Mesodermal cell (in vitro differentiated cells): ENCODE measurements around the gene OLA1.

Experiments
- H3K27ac ChIP-seq: 2 replicates; pipeline ENCODE4 v1.7.0; 2013; ENCODE audit warnings: mild to moderate bottlenecking, low read depth, low read length, moderate library complexity; ENCODE audit not compliant: severe bottlenecking
- H3K36me3 ChIP-seq: 2 replicates; pipeline ENCODE4 v1.7.1; 2013; ENCODE audit warnings: mild to moderate bottlenecking, low read length, moderate library complexity; ENCODE audit not compliant: control insufficient read depth, insufficient read depth
- H3K4me1 ChIP-seq: one replicate; pipeline ENCODE4 v1.7.1; 2013; ENCODE audit warnings: mild to moderate bottlenecking, low read length; ENCODE audit not compliant: insufficient read depth, control insufficient read depth, poor library complexity, severe bottlenecking
- H3K4me3 ChIP-seq: 2 replicates; pipeline ENCODE4 v1.7.0; 2013; ENCODE audit warnings: low read length, control low read depth, mild to moderate bottlenecking; ENCODE audit not compliant: insufficient read depth, poor library complexity, severe bottlenecking; ENCODE audit errors: extremely low read depth
- H3K9me3 ChIP-seq: 2 replicates; pipeline ENCODE4 v1.7.1; 2013; ENCODE audit warnings: mild to moderate bottlenecking, low read length, moderate library complexity; ENCODE audit not compliant: control insufficient read depth
- WGBS, 2 experiments: methylation state at CpG; one replicate each; pipeline ENCODE4 v1.1.5; 2013; ENCODE audit warnings: missing lambda C conversion rate in 2 of 2; ENCODE audit not compliant: insufficient coverage in 2 of 2; 5-methylcytosine and 5-hydroxymethylcytosine counted together

Gene OLA1

GRCh38 chr2:174158003-174158402 is 90.3 kb downstream of the OLA1 start:
- 38% methylated on average over 2 of the region's 3 CpGs; no CpG with 5 or more reads in 1 of the 2 experiments for WGBS, 2 experiments
- Histone ChIP-seq H3K4me1 (peaks cover 6% of the 10 kb centered on the region), H3K9me3 (no peaks in the 10 kb centered on the region), H3K36me3 (no peaks in the 10 kb centered on the region), H3K27ac (no peak overlapping the region), H3K4me3 (no peak overlapping the region)

DNA sequence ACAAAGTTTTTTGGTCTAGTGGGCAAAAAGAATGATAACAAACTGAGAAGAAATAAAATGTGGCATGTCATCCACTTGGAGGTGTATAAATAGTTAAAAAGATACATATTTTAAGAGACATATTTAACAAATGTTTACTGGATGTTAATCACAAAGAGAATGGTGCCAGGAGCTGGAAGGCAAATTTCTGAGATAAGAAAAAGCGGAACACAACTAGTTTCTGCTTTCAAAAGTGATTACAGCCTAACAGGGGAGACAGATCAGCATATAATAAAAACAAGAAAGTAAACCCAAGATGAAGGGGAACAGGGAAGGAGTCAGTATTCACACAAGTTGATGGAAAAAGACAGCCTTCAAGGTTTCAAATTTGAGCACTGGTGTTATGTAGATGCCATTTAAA is 91.3 kb downstream of the OLA1 start:
- WGBS, 2 experiments: no CpG with 5 or more reads among the region's 1 CpG
- no peak overlapping the region for H3K27ac ChIP-seq
- peaks cover 6% of the 10 kb centered on the region for H3K4me1 ChIP-seq
- no peak overlapping the region for H3K4me3 ChIP-seq
- no peaks in the 10 kb centered on the region for H3K9me3 ChIP-seq
- H3K36me3 ChIP-seq: no peaks in the 10 kb centered on the region

- H3K36me3 ChIP-seq: no peaks in the 10 kb centered on the region
- H3K27ac ChIP-seq: no peak overlapping the region
- 86 to 89% methylated on average over 5 to 6 of the region's 8 CpGs for WGBS, 2 experiments
- H3K4me1 ChIP-seq: peaks cover 6% of the 10 kb centered on the region
- no peaks in the 10 kb centered on the region for H3K9me3 ChIP-seq
- H3K4me3 ChIP-seq: no peak overlapping the region
Measured at GRCh38 chr2:174153757-174154680, 94.3 kb downstream of the OLA1 start.

GRCh38 chr2:174149530-174149929 is 98.8 kb downstream of the OLA1 start:
- no peak overlapping the region for H3K4me3 ChIP-seq
- no peak overlapping the region for H3K27ac ChIP-seq
- no peaks in the 10 kb centered on the region for H3K9me3 ChIP-seq
- 60 to 83% methylated on average over 1 of the region's 2 CpGs for WGBS, 2 experiments
- peaks cover 6% of the 10 kb centered on the region for H3K4me1 ChIP-seq
- H3K36me3 ChIP-seq: no peaks in the 10 kb centered on the region

DNA sequence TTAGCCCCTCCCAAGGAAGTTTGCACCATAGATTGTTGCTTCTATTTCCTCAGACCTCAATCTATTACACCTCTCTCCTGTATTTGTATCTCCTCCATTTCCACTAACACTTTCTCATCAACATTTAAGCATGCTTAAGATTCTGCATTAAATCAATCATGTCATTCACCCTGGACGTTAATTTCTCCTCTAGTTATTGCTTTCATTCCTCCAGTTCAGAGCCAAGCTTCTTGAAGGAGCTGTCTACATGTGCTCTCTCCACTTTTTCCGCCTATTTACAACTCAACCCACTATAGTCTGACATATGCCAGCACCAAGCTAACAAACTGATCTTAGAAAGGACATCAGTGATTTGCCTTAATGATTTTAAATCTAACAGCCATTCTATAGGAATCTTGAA is 99.5 kb downstream of the OLA1 start:
- no peaks in the 10 kb centered on the region for H3K4me1 ChIP-seq
- H3K4me3 ChIP-seq: no peak overlapping the region
- no peak overlapping the region for H3K27ac ChIP-seq
- WGBS, 2 experiments: 90 to 92% methylated on average over 2 of the region's 2 CpGs
- H3K36me3 ChIP-seq: no peaks in the 10 kb centered on the region
- H3K9me3 ChIP-seq: no peaks in the 10 kb centered on the region

GRCh38 chr2:174145827-174146226 is 102.5 kb downstream of the OLA1 start:
- Histone ChIP-seq H3K9me3 (no peaks in the 10 kb centered on the region), H3K4me3 (no peak overlapping the region), H3K36me3 (no peaks in the 10 kb centered on the region), H3K4me1 (no peaks in the 10 kb centered on the region), H3K27ac (no peak overlapping the region)
- 83 to 89% methylated on average over 2 of the region's 2 CpGs for WGBS, 2 experiments

DNA sequence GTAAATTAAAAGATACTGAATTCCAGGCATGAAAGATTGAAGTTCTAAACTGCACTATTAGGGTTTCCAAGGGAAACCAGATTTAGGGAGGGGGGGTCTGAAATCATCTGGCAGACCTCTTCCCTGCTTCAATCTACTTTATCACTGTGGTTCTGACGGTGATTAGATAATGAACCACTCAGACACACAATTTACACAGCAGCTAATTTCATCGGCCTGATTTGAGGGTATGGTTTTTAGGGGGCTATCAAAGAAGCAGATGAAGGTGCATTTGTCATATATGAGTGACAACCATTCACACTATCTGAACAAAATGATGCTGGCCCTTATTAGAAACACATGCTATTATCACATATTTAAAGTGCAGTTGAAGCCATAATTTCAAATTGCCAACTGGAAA is 106.0 kb downstream of the OLA1 start:
- no peaks in the 10 kb centered on the region for H3K4me1 ChIP-seq
- no peak overlapping the region for H3K4me3 ChIP-seq
- WGBS, 2 experiments: no CpG with 5 or more reads among the region's 2 CpGs
- H3K27ac ChIP-seq: no peak overlapping the region
- peaks cover 11% of the 10 kb centered on the region for H3K36me3 ChIP-seq
- peaks cover 9% of the 10 kb centered on the region for H3K9me3 ChIP-seq

- WGBS, 2 experiments: 63% methylated on average over 1 of the region's 4 CpGs; no CpG with 5 or more reads in 1 of the 2 experiments
- no peaks in the 10 kb centered on the region for H3K4me1 ChIP-seq
- H3K36me3 ChIP-seq: peaks cover 21% of the 10 kb centered on the region
- peaks cover 13% of the 10 kb centered on the region for H3K9me3 ChIP-seq
- H3K27ac ChIP-seq: no peak overlapping the region
- no peak overlapping the region for H3K4me3 ChIP-seq
Measured at GRCh38 chr2:174138161-174138560, 110.2 kb downstream of the OLA1 start.

DNA sequence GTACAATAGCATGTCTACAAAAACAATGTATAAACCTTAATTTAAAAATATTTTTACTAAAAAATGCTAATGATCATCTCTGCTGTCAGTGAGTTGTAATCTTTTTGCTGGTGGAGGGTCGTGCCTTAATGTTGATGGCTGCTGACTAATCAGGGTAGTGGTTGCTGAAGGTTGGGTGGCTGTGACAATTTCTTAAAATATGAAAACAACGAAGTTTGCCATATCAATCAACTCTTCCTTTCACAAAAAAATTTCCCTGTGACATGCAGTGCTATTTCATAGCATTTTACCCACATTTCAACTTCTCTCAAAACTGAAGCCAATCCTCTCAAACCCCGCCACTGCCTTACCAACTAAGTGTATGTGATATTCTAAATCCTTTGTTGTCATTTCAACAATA is 112.4 kb downstream of the OLA1 start:
- no peak overlapping the region for H3K4me3 ChIP-seq
- H3K27ac ChIP-seq: no peak overlapping the region
- H3K9me3 ChIP-seq: peaks cover 13% of the 10 kb centered on the region
- peaks cover 21% of the 10 kb centered on the region for H3K36me3 ChIP-seq
- H3K4me1 ChIP-seq: no peaks in the 10 kb centered on the region
- WGBS, 2 experiments: 83% methylated on average over 1 of the region's 3 CpGs; no CpG with 5 or more reads in 1 of the 2 experiments

DNA sequence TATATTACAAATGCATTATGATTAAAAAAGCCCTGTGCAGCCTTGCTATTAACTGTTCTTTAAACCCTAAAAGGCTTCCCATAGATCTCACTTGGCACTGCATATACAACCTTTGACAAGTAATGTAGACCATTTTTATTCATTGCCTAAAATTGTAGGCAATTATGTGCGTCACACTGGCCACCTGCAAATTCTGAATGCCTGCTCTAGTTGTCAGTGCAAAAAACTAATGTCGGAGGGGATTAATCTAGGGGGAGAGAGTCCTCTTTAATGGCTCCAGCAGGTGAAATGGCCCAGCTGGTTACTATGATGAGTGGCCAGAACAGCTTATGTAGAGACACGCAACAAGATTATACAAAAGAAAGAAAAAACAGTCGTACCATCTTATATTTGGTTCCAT is 123.2 kb downstream of the OLA1 start:
- no peaks in the 10 kb centered on the region for H3K9me3 ChIP-seq
- no peak overlapping the region for H3K4me3 ChIP-seq
- H3K27ac ChIP-seq: no peak overlapping the region
- WGBS, 2 experiments: 63 to 64% methylated on average over 2 of the region's 4 CpGs
- no peaks in the 10 kb centered on the region for H3K36me3 ChIP-seq
- H3K4me1 ChIP-seq: no peaks in the 10 kb centered on the region

GRCh38 chr2:174124181-174124580 is 124.2 kb downstream of the OLA1 start:
- WGBS, 2 experiments: 18% methylated on average over 2 of the region's 5 CpGs; no CpG with 5 or more reads in 1 of the 2 experiments
- Histone ChIP-seq H3K4me3 (no peak overlapping the region), H3K9me3 (no peaks in the 10 kb centered on the region), H3K36me3 (no peaks in the 10 kb centered on the region), H3K27ac (no peak overlapping the region), H3K4me1 (no peaks in the 10 kb centered on the region)
